Stomach (tissue), 4 donors: Measurements from ENCODE around the gene NELFCD.

Experiments
- CTCF ChIP-seq, 7 experiments: fragments of 450-650 bp in 4 of 7; fragments of 200-600 bp in 3 of 7; sonication (generic) in 3 of 7; IDR thresholded peaks; one replicate each; pipeline ENCODE4 v1.5.1; 2016 to 2019; ENCODE audit warnings: antibody characterized with exemption in 7 of 7, control low read depth in 2 of 7, mild to moderate bottlenecking in 1 of 7
- EP300 ChIP-seq: sonication (generic); formaldehyde crosslinking; IDR thresholded peaks from one replicate; pipeline ENCODE4 v1.6.1; 2017; ENCODE audit warnings: antibody characterized with exemption

GRCh38 chr20:58975353-58975752 is 5.7 kb upstream of the NELFCD start:
- no peak for TF ChIP-seq CTCF (IDR thresholded peaks at IDR 0.05)
- TF ChIP-seq EP300 = no peak
